Measurements from ENCODE around the gene RIIAD1.

Gene RIIAD1

GRCh38 chr1:151714820-151715725 is 6.2 kb upstream of the RIIAD1 start (continued):
- TF ChIP-seq ZNF366 (tag by site-specific recombination; conservative IDR thresholded peaks at IDR 0.05) (0 out of 2 replicates have a peak, but pooled peaks have one; percentile 24), SCRT2 (tag by site-specific recombination; IDR thresholded peaks at IDR 0.05) (no peak), ZNF19 (tag by site-specific recombination; IDR thresholded peaks at IDR 0.05; ENCODE audit: low read depth) (no peak), ZBTB26 (tag by site-specific recombination; optimal IDR thresholded peaks at IDR 0.05) (no peak), PRDM1 (tag by site-specific recombination; IDR thresholded peaks at IDR 0.05) (peak; percentile 91)

GRCh38 chr1:151715726-151716404 is 5.5 kb upstream of the RIIAD1 start:
- ChIA-PET CTCF (interaction anchor here (0.6 to 1.6 kb wide), 5 partner anchors 17 to 122 kb away, joined by 3 to 6 read pairs (median 3); no protein-coding TSS in a partner anchor), POLR2A (interaction anchor here (0.6 kb wide), 1 partner anchor 114 kb away, joined by 5 read pairs; no protein-coding TSS in a partner anchor)
- H3K4me3 ChIP-seq (ENCODE audit: low read depth, low read length): no peak overlapping the region
- H3K27ac ChIP-seq (ENCODE audit: extremely low read depth, low read depth, low read length): no peak overlapping the region
- no peaks in the 10 kb centered on the region for H3K9me3 ChIP-seq (ENCODE audit: control insufficient read depth, insufficient read depth, low read depth, low read length)
- no peaks in the 10 kb centered on the region for H3K4me1 ChIP-seq (ENCODE audit: control insufficient read depth, insufficient read depth, low read length)
- no peaks in the 10 kb centered on the region for H3K36me3 ChIP-seq (ENCODE audit: control insufficient read depth in 2 of 2, insufficient read depth in 1 of 2, low read length in 2 of 2)
- no peak for TF ChIP-seq KLF8 (tag by site-specific recombination; IDR thresholded peaks at IDR 0.05)
- no peak for TF ChIP-seq KLF1 (tag by site-specific recombination; IDR thresholded peaks at IDR 0.05)
- TF ChIP-seq ZNF394 (tag by site-specific recombination; IDR thresholded peaks at IDR 0.05; ENCODE audit: borderline replicate concordance): no peak
- TF ChIP-seq SETDB1 (IDR thresholded peaks at IDR 0.05; ENCODE audit: insufficient read length, low read length): no peak
- TF ChIP-seq PRDM1 (tag by site-specific recombination; IDR thresholded peaks at IDR 0.05): no peak
- no peak for TF ChIP-seq OSR2 (tag by site-specific recombination; IDR thresholded peaks at IDR 0.05)
- TF ChIP-seq ZNF561 (tag by site-specific recombination; IDR thresholded peaks at IDR 0.05; ENCODE audit: borderline replicate concordance): no peak
- no peak for TF ChIP-seq ZBTB1 (tag by site-specific recombination; IDR thresholded peaks at IDR 0.05)
- no peak for TF ChIP-seq ZNF610 (tag by site-specific recombination; IDR thresholded peaks at IDR 0.05; ENCODE audit: borderline replicate concordance)
- TF ChIP-seq ZNF624 (tag by site-specific recombination; IDR thresholded peaks at IDR 0.05): no peak
- no peak for TF ChIP-seq ZNF404 (tag by site-specific recombination; IDR thresholded peaks at IDR 0.05)
- TF ChIP-seq, protein P1, sequence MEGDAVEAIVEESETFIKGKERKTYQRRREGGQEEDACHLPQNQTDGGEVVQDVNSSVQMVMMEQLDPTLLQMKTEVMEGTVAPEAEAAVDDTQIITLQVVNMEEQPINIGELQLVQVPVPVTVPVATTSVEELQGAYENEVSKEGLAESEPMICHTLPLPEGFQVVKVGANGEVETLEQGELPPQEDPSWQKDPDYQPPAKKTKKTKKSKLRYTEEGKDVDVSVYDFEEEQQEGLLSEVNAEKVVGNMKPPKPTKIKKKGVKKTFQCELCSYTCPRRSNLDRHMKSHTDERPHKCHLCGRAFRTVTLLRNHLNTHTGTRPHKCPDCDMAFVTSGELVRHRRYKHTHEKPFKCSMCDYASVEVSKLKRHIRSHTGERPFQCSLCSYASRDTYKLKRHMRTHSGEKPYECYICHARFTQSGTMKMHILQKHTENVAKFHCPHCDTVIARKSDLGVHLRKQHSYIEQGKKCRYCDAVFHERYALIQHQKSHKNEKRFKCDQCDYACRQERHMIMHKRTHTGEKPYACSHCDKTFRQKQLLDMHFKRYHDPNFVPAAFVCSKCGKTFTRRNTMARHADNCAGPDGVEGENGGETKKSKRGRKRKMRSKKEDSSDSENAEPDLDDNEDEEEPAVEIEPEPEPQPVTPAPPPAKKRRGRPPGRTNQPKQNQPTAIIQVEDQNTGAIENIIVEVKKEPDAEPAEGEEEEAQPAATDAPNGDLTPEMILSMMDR (tag by site-specific recombination; IDR thresholded peaks at IDR 0.05): peak; percentile 20; the same call in 1 of the 2 replicates
- TF ChIP-seq ZNF221 (tag by site-specific recombination; IDR thresholded peaks at IDR 0.05; ENCODE audit: borderline replicate concordance): no peak
- TF ChIP-seq ZNF558 (tag by site-specific recombination; IDR thresholded peaks at IDR 0.05): no peak
- no peak for TF ChIP-seq ZFP37 (tag by site-specific recombination; IDR thresholded peaks at IDR 0.05)
- TF ChIP-seq ZNF843 (tag by site-specific recombination; IDR thresholded peaks at IDR 0.05): no peak
- TF ChIP-seq, protein P2, sequence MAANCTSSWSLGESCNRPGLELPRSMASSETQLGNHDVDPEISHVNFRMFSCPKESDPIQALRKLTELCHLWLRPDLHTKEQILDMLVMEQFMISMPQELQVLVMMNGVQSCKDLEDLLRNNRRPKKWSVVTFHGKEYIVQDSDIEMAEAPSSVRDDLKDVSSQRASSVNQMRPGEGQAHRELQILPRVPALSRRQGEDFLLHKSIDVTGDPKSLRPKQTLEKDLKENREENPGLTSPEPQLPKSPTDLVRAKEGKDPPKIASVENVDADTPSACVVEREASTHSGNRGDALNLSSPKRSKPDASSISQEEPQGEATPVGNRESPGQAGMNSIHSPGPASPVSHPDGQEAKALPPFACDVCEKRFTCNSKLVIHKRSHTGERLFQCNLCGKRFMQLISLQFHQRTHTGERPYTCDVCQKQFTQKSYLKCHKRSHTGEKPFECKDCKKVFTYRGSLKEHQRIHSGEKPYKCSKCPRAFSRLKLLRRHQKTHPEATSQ (tag by site-specific recombination; IDR thresholded peaks at IDR 0.05): no peak
- no peak for TF ChIP-seq ZNF112 (tag by site-specific recombination; IDR thresholded peaks at IDR 0.05)
- TF ChIP-seq GLIS1 (tag by site-specific recombination; IDR thresholded peaks at IDR 0.05): peak; percentile 79
- peak; percentile 99 for TF ChIP-seq ZIC2 (tag by site-specific recombination; IDR thresholded peaks at IDR 0.05)
- no peak for TF ChIP-seq ZBTB26 (tag by site-specific recombination; optimal IDR thresholded peaks at IDR 0.05)
